ENCODE results near the gene RPTOR.

- TF ChIP-seq, protein P1, sequence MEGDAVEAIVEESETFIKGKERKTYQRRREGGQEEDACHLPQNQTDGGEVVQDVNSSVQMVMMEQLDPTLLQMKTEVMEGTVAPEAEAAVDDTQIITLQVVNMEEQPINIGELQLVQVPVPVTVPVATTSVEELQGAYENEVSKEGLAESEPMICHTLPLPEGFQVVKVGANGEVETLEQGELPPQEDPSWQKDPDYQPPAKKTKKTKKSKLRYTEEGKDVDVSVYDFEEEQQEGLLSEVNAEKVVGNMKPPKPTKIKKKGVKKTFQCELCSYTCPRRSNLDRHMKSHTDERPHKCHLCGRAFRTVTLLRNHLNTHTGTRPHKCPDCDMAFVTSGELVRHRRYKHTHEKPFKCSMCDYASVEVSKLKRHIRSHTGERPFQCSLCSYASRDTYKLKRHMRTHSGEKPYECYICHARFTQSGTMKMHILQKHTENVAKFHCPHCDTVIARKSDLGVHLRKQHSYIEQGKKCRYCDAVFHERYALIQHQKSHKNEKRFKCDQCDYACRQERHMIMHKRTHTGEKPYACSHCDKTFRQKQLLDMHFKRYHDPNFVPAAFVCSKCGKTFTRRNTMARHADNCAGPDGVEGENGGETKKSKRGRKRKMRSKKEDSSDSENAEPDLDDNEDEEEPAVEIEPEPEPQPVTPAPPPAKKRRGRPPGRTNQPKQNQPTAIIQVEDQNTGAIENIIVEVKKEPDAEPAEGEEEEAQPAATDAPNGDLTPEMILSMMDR (conservative IDR thresholded peaks at IDR 0.05 in 1 of 2, IDR thresholded peaks at IDR 0.05 in 1 of 2; ENCODE audit: low read depth in 1 of 2, low read length in 2 of 2) = no peak
- TF ChIP-seq EZH2 (IDR thresholded peaks at IDR 0.05; ENCODE audit: low read length, missing control alignments) = no peak
Measured at GRCh38 chr17:80864751-80865150, 320.1 kb downstream of the RPTOR start.
